Amniotic epithelial cell (primary cell): ENCODE data around the gene VPS9D1.
"Not testable (repeated sequence)": the region's sequence is repeated elsewhere in the genome, so short reads cannot be mapped to it uniquely, and the experiment has no call there.

Experiments used
- DNase-seq: peaks from one replicate; pipeline ENCODE4 v3.0.0-alpha.2; 2010; ENCODE audit warnings: low read depth

VPS9D1 gene

DNA sequence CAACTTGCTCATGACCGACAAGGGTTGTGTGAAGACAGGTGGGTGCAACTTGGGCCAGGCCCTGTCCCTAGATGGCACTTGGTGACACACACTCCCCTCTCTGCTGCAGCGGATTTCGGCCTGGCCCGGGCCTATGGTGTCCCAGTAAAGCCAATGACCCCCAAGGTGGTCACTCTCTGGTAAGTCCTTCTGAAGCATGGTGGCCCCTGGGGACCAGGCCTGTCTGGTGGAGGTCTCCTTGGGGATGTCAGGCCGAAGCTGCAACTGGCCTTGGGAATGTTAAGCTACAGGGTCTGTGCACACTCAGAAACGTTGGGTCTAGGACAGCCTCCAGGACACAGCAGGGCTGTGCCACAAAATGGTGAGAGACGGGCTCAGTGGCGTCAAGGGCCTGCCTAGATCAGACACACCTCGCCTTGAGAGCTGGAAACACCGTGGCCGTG, 27.4 kb downstream of the VPS9D1 start:
- DNase-seq, result no peak

DNA sequence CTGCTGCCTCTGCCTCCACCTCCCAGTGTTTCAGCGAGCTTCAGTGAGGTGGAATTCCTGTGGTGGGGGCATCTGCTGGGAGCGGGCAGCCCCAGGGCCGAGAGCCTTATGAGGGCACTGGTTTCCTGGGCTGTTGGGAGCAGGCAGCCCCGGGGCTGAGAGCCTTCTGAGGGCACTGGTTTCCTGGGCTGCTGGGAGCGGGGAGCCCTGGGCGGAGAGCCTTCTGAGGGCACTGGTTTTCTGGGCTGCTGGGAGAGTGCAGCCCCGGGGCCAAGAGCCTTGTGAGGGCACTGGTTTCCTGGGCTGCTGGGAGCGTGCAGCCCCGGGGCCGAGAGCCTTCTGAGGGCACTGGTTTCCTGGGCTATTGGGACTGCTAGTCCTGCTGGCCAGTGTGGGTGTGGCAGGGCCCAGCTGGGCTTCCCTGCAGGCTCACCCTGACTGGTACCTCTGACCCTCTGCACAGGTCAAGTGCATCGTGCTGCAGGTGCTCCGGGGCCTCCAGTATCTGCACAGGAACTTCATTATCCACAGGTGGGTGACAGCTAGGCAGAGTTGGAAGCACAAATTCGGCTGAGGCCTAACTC, 28.6 kb downstream of the VPS9D1 start:
- no peak for DNase-seq

DNA sequence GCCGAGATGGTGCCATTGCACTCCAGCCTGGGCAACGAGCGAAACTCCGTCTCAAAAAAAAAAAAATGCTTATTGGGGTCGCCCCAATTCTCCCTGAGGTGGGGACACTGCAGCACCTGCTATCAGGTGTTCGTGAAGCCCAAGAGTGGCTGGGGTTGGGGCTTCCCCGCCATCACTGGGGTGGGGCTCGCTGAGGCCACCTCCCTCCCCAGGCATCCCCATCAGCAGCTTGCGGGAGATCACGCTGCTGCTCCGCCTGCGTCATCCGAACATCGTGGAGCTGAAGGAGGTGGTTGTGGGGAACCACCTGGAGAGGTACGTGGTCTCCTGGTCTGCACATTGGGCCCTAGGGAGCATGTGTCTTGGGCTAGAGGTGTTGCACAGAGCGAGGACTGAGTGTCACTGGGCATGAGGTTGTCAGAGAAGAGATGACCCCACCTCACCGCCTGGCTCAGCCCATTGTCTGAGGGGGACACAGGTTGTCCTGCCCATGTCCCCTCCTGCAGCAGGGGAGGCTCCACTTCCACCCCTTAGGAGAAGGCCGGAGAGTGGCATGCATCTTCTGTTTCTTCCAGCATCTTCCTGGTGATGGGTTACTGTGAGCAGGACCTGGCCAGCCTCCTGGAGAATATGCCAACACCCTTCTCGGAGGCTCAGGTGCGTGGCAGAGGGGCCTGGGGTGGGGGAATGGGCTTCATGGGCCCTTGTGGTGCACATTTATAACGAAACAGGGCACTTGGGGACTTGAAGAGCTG, 29.3 kb downstream of the VPS9D1 start:
- DNase-seq, result no peak

DNA sequence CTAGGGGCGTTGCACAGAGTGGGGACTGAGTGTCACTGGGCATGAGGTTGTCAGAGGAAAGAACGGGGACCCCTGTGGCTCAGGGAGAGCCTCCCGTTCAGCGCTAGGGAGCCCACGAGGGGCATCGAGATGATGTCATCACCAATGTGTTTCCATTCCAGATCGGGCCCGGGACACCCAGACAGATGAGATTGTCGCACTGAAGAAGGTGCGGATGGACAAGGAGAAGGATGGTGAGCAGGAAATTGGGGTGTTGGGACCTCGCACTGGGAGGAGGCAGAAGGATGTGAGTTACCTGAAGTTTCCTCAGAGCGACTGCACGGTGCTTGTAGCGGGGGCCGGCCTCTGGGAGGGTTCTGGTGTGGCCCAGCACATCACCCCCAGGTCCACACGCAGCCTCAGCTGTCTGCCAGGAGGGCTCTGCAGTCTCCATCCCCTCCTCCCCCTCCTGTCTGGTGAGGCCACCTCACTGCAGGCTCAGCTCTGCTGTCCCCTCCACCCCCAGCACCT, 30.3 kb downstream of the VPS9D1 start:
- DNase-seq, result no peak

- not testable (repeated sequence) for DNase-seq
These were observed 31.1 kb downstream of the VPS9D1 start for GRCh38 chr16:89689621-89690020.

- DNase-seq, result no peak
These were observed 31.6 kb downstream of the VPS9D1 start for GRCh38 chr16:89689142-89689541.

- no peak for DNase-seq
These were observed 32.3 kb downstream of the VPS9D1 start for GRCh38 chr16:89688395-89688794.

DNA sequence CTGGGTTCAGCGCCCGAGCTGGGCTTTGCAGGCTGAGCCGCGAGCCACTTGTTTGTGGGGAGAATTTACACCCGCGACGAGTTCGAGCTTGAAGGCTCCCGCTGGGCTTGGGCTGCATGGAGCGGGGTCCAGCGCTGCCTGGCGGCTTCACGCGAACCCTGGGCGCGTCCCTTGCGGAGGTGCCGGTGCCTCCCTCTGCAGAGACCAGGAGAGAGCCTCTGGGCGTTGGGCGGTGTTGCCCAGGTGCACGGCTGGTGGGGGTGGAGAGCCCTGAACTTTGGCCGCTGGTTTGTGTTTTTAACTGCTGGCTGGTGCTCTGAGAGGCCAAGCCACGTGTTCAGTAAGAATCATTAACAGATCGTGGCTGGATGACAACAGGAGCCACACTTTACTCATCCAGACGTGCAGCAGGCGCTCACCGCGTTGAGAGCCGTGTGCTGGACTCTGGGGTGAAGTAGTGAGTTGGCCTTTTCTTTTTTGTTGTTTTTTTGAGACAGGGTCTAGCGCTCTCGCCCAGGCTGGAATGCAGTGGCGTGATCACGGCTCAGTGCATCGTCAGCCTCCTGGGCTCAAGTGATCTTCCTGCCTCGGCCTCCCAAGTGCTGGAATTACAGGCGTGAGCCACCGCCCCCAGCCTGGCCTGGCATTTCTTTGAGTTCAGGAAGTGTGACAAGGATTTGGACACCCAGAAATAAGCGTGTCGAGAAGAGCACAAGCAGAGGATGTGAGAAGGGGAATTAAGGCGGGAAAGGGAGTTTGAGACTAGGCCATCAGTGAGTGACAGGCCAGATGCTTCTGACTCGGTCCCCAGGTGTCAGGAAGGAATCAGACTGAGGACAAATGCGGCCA, 33.4 kb downstream of the VPS9D1 start:
- DNase-seq, result peak; percentile 45

DNA sequence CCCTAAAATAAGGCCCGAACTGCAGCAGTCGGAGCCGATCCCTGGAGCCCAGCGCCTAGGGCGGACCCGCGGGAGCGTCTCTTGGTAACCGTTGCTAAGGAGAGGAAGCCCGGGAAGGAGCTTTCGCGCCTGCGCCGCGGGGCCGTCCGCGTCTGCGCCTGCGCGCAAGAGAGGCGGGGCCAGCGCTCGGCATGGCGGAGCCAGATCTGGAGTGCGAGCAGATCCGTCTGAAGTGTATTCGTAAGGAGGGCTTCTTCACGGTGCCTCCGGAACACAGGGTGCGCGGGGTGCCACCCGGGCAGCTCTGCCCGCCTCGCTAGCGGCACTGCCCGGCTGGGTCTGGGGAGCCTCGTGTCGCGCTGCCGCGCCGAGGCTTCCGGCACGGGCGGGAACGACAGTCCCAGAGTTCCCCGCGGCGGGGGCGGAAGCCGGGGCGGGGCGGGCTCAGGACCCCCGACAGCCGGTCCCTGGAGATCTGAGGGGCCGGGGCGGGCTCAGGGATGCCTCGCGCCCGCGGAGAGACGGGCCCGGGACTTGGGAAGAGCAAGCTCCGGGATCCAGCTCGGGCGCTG, 34.1 kb downstream of the VPS9D1 start, which contains the start of gene CDK10:
Gene CDK10 (plus strand): TSS at position 170 of the 572 bp plus-strand sequence. CDS start 22 bp downstream, at position 192.
- DNase-seq, result peak; percentile 67

DNA sequence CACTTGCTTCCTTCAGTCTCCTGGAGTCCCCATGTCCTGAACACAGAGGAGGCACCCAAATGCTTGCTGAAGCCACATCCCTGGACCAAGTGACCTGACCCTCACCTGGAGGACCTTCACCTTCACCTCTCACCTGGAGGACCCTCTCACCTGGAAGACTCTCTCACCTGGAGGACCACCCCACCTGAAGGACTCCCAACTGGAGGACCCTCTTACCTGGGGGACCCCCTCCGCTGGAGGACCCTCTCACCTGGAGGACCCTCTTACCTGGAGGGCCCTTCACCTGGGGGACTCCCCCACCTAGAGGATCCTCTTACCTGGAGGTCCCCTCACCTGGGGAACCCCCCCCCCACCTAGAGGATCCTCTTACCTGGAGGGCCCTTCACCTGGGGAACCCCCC, 34.8 kb downstream of the VPS9D1 start:
- no peak for DNase-seq

- DNase-seq, result no peak
These were observed 42.4 kb downstream of the VPS9D1 start for GRCh38 chr16:89678258-89678657.

DNA sequence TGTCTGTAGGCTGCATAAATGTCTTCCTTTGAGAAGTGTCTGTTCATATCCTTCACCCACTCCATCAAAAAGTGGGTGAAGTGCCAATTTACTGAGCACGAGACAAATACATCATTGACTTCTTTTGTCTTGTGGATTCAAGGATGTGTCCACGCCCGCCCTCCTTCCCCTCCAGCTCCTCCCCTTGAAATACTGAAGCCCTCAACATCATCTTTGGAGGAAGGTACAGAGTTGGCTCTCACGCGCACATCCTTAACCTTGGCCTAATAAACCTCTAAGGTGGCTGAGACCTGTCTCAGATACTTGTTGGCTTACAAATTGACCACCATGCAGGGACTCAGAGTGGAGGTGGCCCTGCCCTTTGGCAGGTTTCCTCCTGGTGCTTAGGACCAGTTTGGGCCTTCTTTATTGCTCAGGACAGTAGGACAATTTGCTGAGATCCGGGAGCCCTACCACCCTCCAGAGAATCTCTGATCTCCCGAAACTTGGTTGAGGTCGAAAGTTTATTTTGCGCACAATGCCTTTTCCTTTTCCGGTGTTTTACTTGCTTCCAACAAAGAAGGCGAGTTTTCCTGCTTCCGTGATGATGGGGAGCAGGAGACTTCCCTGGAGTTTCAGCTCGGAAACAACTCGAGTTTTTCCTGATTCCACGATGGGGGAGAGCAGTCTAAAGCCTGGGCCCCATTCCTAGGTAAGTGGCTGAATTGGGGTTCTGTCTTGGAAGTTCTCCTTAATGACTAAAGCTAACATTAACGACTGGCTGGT, 48.3 kb downstream of the VPS9D1 start:
- no peak for DNase-seq

GRCh38 chr16:89671565-89671964, 49.1 kb downstream of the VPS9D1 start:
- not testable (repeated sequence) for DNase-seq

- DNase-seq, result peak; percentile 56
These were observed 49.9 kb downstream of the VPS9D1 start for GRCh38 chr16:89670496-89671431.

DNA sequence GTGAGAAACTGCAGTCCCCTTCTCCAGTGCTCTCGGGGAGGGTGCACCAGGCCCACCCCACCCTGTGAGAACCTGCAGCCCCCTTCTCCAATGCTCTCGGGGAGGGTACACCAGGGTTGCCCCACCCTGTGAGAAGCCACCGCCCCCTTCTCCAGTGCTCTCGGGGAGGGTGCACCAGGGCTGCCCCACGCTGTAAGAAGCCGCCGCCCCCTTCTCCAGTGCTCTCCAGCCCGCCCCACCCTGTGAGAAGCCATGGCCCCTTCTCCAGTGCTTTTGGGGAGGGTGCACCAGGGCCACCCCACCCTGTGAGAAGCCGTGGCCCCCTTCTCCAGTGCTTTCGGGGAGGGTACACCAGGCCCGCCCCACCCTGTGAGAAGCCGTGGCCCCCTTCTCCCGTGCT, 50.9 kb downstream of the VPS9D1 start:
- no peak for DNase-seq

DNA sequence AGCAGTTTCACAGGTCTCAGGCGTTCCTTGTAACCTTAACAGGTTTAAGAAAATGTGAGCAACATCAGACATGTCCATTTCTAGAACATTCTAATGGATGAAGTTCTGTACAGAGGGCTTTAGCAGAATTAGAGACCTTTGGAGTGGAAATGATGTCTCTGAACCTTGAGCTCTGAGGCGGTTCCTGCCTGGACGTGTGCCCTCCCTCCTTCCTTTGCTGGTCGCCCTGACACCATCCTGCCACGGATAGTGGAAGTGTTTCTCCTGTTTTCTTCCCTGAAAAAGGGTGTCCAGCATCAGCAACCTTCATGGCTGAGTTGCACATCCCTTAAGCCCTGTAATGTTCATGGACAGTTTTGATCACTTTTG, 51.9 kb downstream of the VPS9D1 start:
- DNase-seq, result no peak

DNA sequence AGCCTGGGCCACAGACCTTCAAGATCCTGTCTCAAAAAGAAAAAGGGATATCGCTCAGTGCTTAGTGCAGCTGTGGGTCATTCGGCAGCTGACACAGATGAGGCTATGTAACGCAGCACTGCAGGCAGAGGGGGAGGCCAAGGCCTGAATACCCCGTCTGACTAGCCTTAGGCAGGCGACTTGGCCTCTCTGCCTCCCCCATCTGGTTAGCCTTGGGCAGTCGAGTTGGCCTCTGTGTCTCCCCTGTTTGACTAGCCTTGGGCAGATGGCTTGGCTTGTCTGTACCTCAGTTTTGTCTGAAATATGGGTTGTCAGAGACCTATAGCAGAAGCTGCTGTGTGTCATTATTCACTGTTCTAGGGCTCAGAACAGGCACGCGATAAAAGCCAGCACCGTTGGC, 53.1 kb downstream of the VPS9D1 start:
- no peak for DNase-seq

DNA sequence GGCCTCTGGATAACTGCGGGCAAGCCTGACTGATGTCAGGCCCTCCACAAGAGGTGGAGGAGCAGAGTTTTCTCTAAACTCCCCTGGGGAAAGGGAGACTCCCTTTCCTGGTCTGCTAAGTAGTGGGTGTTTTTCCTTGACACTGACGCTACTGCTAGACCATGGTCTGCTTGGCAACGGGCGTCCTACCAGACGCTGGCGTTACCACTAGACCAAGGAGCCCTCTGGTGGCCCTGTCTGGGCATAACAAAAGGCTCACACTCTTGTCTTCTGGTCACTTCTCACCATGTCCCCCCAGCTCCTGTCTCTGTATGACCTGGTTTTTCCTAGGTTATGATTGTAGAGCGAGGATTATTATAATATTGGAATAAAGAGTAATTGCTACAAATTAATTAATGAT, 53.7 kb downstream of the VPS9D1 start:
- peak; percentile 59 for DNase-seq

DNA sequence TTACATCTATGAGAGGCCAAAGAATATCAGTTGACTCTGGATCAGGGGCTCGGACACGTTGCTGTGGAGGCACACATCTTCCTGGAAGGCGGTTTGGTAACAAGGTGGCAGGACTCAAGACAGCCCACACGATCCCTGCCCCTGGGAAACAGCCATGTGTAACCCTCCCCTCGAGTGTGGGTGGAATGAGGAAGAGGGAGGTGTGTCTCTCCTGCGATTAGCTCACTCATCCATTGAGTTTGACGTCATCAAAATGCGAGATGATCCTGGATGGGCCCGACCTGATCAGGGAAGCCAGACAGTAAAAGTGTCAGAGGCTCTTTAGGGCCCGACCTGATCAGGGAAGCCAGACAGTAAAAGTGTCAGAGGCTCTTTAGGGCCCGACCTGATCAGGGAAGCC, 56.5 kb downstream of the VPS9D1 start:
- not testable (repeated sequence) for DNase-seq

- no peak for DNase-seq
These were observed 59.5 kb downstream of the VPS9D1 start for GRCh38 chr16:89661215-89661614.
